HL-60 (cell line): ENCODE data around the gene TMEM150A.

Source experiments
- CTCF ChIP-seq: IDR thresholded peaks from one replicate; pipeline ENCODE4 v1.5.1; 2011; ENCODE audit warnings: low read length, control low read depth, inconsistent platforms; ENCODE audit not compliant: insufficient read depth
- GABPA ChIP-seq: IDR thresholded peaks from 2 replicates; pipeline ENCODE4 v1.6.1; 2012; ENCODE audit warnings: low read depth
- POLR2AphosphoS5 ChIP-seq: IDR thresholded peaks from 2 replicates; pipeline ENCODE4 v1.6.1; 2012; ENCODE audit warnings: low read depth
- REST ChIP-seq: IDR thresholded peaks from 2 replicates; pipeline ENCODE4 v1.6.1; 2012; ENCODE audit warnings: low read depth; ENCODE audit not compliant: insufficient replicate concordance
- SPI1 ChIP-seq: IDR thresholded peaks from 2 replicates; pipeline ENCODE4 v1.6.1; 2012; ENCODE audit warnings: low read depth, mild to moderate bottlenecking, borderline replicate concordance

GRCh38 chr2:85578243-85579180, 24.0 kb downstream of the TMEM150A start:
- TF ChIP-seq POLR2AphosphoS5 = peak; percentile 78; the same call in 1 of the 2 replicates
- TF ChIP-seq CTCF = no peak
- TF ChIP-seq GABPA = no peak
- peak; percentile 24 for TF ChIP-seq REST
- peak; percentile 98 for TF ChIP-seq SPI1
